HG03460 (cell line): ENCODE data around the gene PCED1B.
"Not testable (repeated sequence)": the region's sequence is repeated elsewhere in the genome, so short reads cannot be mapped to it uniquely, and the experiment has no call there.

Source experiments
- ATAC-seq: cut with Tn5 transposase; IDR thresholded peaks from one replicate; pipeline ENCODE4 v1.9.1; 2021; ENCODE audit not compliant: unreplicated experiment

The PCED1B gene, protein sequence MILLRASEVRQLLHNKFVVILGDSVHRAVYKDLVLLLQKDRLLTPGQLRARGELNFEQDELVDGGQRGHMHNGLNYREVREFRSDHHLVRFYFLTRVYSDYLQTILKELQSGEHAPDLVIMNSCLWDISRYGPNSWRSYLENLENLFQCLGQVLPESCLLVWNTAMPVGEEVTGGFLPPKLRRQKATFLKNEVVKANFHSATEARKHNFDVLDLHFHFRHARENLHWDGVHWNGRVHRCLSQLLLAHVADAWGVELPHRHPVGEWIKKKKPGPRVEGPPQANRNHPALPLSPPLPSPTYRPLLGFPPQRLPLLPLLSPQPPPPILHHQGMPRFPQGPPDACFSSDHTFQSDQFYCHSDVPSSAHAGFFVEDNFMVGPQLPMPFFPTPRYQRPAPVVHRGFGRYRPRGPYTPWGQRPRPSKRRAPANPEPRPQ

DNA sequence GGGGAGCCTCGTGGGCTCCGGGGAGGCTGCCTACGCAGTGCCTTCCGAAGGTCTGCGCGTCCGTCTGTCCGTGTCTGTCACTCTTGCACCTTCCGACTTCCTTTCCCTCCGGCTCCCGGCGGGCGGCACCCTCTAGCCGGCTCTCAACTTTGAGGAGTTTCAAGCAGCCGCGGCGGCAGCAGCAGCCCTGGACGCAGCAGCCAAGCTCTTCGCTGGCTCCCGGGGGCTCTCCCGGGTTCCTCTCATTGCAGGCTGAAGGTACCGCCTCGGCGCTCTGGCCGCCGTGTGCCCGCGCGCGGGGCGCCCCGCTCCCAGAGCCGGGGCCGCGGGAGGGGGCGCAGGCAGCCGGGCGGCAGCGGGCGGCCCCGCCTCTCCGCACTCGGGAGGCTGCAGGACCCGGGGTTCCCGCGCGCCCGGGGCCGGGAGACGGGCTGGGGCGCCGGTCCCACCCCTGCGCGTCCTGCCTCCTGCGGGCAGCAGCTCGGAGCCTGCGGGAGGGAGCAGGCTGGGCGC is at the start of gene PCED1B, which contains the start of gene AMIGO2:
TSS of gene PCED1B (plus strand) at position 154 of the 513 bp plus-strand sequence. CDS start 155,443 bp downstream, outside the sequence.
TSS of gene AMIGO2 (minus strand) at position 492 of the 513 bp plus-strand sequence. CDS start 957 bp downstream, outside the sequence.
- ATAC-seq: no peak

DNA sequence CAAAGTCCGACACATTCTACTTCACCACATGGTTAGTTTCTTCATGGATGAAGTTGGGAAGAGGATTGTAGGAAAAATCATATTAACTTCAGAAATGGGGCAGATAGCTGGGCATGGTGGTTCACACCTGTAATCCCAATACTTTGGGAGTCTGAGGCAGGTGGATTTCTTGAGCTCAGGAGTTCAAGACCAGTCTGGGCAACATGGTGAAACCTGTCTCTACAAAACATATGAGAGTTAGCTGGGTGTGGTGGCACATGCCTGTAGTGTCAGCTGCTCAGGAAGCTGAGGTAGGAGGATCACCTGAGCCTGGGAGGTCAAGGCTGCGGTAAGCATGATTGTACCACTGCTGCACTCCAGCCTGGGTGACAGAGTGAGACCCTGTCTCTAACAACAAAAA is 49.5 kb upstream of the PCED1B start:
- no peak for ATAC-seq

GRCh38 chr12:47032644-47033043 is 46.8 kb upstream of the PCED1B start:
- ATAC-seq: no peak

DNA sequence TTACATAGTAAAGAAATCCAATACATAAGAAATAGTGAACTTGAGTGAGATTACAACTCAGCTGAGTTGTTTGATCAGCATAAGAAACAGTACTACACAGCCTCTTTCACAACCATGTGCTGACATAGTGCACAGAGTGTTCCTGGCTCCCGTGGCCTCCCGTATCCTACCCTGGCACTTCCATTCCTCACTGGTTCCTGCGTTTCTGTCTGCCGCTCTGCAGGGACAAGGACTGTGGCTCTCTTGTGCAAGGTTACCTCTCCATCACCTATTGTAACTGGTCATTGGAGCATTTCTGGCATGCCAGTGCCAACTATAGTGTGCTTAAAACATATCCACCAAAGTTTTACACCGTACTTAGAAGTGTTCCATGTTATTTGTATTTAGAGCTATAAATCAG is 46.3 kb upstream of the PCED1B start:
- no peak for ATAC-seq

DNA sequence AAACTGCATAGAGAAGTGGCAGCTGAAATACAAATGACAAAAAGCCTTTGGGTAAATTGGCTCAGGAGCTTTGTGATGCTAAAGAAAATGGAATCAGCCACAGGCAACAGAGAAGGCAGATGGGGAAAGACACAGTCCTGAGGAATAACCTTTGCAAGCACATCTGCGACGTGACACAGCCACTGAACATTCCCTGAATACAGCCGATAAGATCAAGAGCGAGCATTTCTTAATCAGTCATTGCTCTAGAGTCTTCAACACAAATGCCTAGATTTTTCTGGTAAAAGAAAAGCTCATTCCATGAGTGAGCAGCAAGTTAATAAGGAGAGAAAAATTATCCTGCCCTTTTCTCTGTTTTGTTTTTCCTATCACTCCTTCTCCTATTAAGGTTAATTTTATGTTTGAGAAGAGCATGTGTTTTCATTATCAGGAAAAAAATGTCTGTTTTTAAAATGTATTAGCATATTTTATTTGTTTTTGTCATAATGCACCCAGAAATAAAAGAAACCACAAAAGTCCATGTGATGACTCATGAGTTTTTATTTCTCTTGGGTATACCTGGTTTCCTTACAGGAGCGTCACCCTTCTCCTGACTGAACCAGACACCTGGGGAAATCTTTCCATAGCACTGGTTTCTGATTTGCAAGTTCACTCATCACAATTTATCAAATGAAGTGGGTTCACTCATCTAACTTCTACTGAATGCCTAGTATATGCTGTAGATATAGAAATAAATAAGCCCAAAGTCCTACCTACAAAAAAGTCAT is 45.4 kb upstream of the PCED1B start:
- no peak for ATAC-seq

GRCh38 chr12:47034661-47035060 is 44.8 kb upstream of the PCED1B start:
- ATAC-seq: no peak

GRCh38 chr12:47035484-47035883 is 43.9 kb upstream of the PCED1B start:
- no peak for ATAC-seq

- no peak for ATAC-seq
Measured at GRCh38 chr12:47038270-47038748, 41.1 kb upstream of the PCED1B start.

- ATAC-seq: no peak
Measured at GRCh38 chr12:47039079-47039478, 40.3 kb upstream of the PCED1B start.

- ATAC-seq: no peak
Measured at GRCh38 chr12:47039756-47040155, 39.7 kb upstream of the PCED1B start.

GRCh38 chr12:47041327-47041726 is 38.1 kb upstream of the PCED1B start:
- no peak for ATAC-seq

DNA sequence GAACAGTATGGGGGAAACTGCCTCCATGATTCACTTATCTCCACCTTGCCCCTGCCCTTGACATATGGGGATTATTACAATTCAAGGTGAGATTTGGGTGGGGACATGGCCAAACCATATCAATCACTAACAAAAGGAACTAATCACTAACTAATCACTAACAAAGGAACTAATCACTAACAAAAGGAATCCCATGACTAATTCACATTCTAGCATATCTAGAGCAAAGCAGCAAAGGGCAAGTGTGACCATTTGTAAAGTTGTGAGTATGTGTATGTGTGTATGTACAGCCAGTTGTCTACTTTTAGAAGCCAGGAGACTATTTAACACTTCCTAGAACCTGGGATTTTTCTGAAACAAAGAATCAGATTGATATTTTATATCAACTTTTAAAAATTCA is 30.9 kb upstream of the PCED1B start:
- ATAC-seq: no peak

GRCh38 chr12:47051291-47051690 is 28.1 kb upstream of the PCED1B start:
- ATAC-seq: not testable (repeated sequence)

- ATAC-seq: no peak
Measured at GRCh38 chr12:47052274-47052673, 27.1 kb upstream of the PCED1B start.

DNA sequence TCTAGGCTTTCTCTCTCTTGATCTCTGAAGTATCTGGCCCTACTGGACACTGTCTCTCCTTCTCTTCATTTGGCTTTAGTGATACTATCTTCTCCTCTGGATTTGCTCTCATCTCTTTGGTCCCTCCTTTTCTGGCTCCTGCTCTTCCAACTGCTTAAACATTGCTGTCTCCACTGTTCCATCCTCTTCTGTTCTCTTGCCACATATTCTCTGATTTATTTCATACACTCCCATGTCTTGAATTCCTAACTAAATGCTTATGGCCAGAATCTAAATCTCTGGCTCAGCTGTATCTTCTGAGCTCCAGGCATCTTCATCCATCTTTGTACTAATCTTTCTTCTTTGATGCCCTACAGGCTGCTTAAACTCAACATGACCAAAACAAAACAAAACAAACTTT is 25.5 kb upstream of the PCED1B start:
- no peak for ATAC-seq

DNA sequence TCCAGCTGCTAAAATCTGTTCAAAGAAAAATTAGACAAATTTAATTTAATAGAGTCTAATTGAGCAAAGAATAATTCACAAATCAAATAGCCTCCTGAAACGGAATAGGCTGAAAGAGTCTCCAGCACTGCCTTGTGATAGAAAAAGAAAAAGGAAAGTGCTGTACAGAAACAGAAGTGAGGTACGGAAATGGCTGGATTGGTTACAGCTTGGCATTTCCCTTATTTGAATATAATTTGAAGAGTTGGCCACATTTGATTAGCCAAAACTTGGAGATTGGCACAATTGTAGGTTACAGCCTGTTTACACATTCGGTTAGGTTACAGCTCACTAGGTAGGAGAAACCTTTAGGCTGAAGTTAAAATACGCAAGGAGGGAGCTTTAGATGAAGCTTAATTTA is 24.8 kb upstream of the PCED1B start:
- ATAC-seq: no peak

DNA sequence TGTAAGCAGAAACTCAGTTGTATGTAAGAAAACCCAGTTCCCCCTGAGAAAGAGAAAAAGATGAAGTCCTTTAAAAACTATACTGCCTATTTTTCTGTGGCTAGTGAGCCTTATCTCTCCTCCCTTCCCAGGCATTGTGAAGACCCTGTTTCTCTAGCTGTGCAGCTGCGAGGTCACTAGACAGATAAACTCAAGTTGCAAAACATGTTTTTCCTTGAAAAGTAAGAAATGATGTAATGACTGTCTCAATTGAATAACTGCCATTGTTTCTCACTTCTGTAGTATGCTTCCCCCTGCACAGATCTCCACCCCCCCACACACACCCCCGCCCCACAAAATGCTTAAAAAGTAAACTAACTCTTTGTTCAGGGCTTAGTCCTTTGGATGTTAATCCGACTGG is 23.6 kb upstream of the PCED1B start:
- not testable (repeated sequence) for ATAC-seq

DNA sequence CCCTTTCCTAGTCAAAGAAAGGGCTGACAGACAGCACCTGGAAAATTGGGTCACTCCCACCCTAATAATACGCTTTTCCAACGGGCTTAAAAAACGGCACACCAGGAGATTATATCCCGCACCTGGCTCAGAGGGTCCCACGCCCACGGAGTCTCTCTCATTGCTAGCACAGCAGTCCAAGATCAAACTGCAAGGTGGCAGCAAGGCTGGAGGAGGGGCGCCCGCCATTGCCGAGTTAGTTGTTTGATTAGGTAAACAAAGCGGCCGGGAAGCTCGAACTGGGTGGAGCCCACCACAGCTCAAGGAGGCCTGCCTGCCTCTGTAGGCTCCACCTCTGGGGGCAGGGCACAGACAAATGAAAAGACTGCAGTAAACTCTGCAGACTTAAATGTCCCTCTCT is 22.5 kb upstream of the PCED1B start:
- not testable (repeated sequence) for ATAC-seq

DNA sequence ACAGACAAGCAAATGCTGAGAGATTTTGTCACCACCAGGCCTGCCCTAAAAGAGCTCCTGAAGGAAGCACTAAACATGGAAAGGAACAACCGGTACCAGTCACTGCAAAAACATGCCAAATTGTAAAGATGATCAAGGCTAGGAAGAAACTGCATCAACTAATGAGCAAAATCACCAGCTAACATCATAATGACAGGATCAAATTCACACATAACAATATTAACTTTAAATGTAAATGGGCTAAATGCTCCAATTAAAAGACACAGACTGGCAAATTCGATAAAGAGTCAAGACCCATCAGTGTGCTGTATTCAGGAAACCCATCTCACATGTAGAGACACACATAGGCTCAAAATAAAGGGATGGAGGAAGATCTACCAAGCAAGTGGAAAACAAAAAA is 20.8 kb upstream of the PCED1B start:
- ATAC-seq: not testable (repeated sequence)

DNA sequence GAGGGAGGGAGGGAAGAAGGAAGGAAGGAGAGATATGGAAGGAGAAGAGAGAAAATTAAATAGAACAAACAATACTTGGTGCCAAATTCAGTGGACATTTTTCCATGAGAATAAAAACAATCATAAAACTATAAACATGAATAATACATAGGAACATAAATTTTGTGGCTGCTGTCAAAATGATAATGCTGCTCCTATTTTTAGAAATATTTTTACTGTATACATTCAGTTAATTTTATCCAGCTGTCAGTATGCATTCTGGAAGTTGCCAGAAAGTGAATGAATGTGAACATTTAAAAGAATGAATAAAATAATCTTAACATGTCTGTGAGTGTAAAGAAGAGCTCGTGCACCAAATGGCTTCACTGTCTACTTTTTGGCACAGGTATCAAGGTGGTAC is 13.9 kb upstream of the PCED1B start:
- ATAC-seq: no peak

GRCh38 chr12:47066278-47067025 is 13.0 kb upstream of the PCED1B start:
- no peak for ATAC-seq
